ENCODE measurements around the gene OR52B6.
"Not testable (repeated sequence)": the region's sequence is repeated elsewhere in the genome, so short reads cannot be mapped to it uniquely, and the experiment has no call there.

OR52B6 gene

DNA sequence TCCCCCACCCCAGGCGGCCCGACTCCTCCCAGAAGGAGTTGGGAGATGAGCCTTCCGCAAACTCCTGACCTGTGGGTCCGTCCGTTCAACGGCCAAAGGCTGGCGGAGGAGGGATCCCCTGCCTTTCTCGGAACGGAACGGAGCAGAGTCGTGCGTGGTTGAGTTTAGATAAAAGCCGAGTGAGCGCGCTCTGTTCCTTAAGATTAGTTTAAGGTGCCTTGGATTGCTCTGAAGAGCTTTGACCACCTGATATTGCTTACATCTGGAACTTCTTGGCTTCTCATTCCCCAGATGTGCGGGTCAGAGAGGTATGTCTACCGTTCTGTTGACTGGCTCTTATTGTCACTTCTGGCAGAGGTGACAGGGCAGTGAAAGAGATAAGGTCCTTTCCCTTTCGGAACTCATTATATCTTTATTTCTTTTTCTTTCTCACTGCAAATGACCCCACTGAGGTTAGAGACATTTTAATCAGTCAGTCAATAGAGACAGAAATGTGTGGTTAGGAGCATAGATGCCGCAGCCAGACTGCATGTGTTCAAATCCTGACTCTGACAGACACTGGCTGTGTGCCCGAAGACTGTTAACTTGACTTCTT, 16.0 kb downstream of the OR52B6 start, which contains the start of gene TRIM6:
TRIM6 (plus strand) TSS at position 31 of the 595 bp plus-strand sequence; CDS start at position 292, 261 bp downstream.
- DNase-seq (ENCODE audit: low read depth in 2 of 2), result no peak

DNA sequence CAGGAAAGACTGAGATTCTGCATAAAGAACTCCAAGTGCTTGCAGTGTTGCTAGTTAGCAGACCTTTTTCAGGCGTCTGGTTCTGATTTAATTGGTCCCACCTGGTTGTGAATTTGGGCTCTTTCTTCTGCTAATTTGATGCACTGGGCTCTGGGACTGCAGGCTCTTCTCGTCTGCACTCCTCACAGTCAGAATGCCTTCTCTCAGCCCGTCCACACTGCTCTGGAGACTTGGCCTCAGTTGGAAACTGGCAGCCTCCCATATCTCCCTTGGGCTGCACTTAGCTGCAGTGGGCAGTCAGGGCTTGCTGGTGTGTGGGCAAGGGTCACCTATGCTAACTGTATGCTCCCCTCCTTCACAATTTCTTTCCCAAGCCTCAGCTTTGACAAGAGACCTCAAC, 17.3 kb downstream of the OR52B6 start:
- no peak for DNase-seq (ENCODE audit: low read depth in 2 of 2)

DNA sequence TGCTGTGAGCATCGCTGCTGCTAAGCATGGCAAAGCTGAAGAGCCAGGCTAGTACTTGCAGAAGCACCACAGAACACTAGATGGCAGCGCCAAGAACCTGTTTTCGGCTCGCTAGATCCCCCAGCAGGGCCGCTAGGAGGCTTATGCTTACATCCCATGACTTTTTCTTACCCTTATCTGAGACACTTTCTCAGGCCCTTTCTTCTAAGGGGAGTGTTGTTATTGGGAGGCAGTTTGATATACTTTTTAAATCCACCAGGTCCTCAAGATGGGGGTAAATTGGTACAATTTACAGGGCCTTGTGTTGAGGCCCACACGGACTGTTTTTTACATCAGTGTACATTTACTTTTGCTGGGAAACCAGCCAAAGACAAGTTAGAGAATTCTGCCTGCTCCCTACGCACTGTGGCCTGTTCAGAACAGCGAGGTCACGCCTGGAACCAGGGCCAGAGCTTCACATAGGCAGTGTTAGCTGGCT, 19.7 kb downstream of the OR52B6 start:
- peak; percentile 12 to 36 for DNase-seq (ENCODE audit: low read depth in 2 of 2)

DNA sequence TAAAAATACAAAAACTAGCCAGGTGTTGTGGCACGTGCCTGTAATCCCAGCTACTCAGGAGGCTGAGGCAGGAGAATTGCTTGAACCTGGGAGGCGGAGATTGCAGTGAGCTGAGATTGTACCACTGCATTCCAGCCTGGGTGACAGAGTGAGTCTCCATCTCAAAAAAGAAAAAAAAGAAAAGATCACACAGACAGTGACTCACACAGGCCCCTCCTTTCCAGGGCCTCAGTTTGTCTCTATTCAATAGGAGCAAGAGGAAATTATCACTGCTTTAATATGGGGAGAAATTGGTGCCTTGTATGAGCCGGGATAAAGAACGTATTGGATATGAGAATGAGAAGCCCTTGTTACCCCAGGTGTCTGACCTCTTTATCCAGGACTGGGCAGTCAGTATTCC, 22.1 kb downstream of the OR52B6 start:
- DNase-seq (ENCODE audit: low read depth in 2 of 2), result not testable (repeated sequence)

DNA sequence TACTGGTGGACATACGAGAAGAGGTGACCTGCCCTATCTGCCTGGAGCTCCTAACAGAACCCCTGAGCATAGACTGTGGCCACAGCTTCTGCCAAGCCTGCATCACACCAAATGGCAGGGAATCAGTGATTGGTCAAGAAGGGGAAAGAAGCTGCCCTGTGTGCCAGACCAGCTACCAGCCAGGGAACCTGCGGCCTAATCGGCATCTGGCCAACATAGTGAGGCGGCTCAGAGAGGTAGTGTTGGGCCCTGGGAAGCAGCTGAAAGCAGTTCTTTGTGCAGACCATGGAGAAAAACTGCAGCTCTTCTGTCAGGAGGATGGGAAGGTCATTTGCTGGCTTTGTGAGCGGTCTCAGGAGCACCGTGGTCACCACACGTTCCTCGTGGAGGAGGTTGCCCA, 22.6 kb downstream of the OR52B6 start:
- no peak for DNase-seq (ENCODE audit: low read depth in 2 of 2)

DNA sequence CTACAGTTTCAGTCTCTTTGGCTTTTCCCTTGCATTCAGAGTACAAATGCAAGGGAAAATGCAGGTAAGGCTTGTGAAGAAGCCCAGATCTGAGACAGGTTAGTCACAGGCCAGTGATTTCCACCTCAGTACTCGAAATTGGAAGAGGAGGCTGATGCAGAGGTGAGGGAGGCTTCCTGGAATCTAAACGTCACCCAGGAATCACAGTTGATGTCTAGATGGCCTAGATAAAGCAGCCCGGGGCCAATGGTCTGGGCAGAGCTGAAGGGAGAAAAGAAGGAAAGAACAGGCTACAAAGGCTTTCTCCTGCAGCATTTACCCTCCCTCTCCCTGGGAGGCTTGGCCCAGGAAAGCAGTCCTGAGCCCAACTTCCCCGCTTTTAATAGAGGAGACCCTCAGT, 24.2 kb downstream of the OR52B6 start:
- no peak for DNase-seq (ENCODE audit: low read depth in 2 of 2)

DNA sequence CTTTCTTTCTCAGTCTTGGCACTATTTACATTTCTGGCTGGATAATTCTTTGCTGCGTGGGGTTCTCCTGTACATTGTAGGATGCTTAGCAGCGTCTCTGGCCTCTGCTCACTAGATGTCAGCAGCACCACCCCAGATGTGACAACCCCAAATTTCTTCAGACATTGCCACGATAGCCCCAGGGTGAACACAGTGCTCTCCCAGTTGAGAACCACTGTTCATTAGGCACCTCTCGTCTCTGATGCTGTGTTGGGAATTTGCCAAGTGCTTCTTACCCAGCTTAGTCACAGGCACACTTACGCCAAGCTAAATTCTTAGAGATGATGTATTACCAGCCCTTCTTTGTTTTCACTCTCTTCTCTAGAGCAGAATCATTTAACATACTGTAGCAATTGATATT, 25.2 kb downstream of the OR52B6 start:
- DNase-seq (ENCODE audit: low read depth in 2 of 2), result no peak

DNA sequence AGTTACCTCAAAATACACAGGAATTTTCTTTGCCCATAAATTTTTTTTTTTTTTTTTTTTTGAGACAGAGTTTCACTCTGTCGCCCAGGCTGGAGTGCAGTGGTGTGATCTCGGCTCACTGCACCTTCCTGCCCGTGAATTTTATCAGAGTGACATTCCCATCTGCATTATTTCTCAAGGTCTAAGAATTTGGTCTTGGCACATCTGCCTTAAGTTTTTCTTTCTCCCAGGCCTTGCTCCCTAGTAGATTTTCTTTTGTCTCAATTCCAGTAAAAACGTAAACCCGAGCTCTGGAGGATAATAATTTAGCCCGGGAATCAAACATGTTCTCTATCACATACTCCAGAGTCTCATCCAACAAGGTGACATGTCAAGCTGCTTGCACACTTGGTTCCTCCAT, 28.1 kb downstream of the OR52B6 start:
- DNase-seq (ENCODE audit: low read depth in 2 of 2), result no peak

DNA sequence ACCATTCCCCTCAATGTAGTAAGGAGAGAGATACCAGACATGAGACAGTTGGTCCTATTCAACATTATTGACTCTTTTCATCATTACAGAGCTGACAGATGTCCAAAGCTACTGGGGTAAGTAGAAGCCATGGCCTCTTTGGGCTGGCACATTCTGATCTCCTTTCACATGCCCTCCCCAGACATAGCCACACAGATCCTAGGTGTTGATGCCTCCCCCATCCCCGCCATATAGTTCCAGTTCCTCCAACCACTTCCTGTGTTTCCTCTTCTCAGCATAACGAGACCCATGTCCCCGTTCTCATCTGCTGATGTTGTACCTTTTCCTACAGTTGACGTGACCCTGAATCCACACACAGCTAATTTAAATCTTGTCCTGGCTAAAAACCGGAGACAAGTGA, 29.8 kb downstream of the OR52B6 start:
- no peak for DNase-seq (ENCODE audit: low read depth in 2 of 2)

DNA sequence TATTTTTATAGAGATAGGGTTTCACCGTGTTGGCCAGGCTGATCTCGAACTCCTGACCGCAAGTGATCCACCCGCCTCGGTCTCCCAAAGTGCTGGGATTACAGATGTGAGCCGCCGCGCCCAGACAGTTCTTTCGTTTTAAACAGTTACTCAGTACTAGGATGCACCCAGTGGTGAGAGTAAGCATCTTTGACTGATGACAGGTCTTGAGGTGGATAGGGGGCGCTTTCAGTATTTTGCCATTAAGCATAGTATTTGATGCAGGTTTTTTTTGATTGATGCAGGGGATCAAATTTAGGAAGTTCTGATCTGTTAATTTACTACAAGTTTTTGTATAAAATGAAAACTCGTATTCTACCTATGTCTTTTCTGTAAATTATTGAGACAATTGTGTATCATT, 30.9 kb downstream of the OR52B6 start:
- DNase-seq (ENCODE audit: low read depth in 2 of 2), result no peak

DNA sequence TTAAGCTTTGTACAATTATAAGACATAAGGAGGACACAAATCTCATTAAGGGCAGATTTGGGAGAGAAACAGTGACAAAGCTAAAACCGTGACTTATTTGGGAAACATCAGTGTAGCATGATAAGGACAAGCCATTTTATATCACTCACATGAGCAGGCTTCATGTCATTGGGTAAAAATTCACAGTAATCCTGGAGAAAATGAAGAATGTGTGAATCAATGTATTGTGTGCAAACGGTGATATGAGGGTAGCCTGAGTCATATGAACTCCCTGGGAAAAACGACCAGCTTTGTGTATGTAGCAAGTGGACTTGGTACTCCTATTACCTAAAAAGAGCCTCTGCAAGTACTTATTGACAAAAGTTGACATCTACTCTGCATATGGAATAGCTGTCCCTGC, 38.1 kb downstream of the OR52B6 start:
- DNase-seq (ENCODE audit: low read depth in 2 of 2), result no peak

DNA sequence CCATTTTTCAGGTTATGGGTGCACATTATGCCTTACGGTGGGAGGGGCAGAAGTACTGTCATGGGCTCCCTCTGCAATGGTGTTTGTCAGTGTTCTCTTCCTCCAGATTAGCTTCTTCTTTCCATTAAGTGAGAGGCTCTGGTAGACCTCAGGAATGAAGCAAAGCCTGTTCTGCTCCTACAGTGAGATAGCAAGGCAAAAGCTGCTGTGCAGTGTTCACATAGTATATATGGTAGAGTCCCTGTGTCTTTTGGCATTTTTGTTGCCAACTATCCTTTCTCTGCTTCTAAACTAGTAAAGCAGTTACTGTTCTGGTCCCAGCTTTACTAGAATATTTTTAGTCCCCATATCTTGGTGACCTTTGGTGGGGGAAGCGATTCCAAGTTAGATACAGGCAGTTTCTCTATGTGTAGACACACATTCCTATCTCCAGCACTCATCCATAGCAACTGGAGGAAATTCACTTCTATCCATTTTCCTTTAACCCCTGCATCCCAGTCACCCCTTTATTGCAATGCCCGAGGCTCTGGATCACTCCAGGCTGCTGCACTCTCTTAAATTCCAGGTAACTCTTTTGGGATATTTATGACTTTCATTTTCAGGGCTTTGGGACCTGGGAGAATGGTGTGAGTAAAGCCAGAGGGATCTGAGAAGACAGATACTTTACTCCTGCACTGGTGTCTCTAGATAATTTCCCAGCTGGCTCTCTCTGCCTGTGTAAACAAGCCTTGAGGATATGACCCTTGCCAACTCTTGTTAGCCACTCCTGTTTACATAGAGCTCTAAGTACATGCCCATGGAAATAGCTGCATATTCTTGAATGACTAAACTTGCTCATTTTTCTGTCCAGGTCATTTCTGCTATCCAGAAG, 40.2 kb downstream of the OR52B6 start:
- no peak for DNase-seq (ENCODE audit: low read depth in 2 of 2)

DNA sequence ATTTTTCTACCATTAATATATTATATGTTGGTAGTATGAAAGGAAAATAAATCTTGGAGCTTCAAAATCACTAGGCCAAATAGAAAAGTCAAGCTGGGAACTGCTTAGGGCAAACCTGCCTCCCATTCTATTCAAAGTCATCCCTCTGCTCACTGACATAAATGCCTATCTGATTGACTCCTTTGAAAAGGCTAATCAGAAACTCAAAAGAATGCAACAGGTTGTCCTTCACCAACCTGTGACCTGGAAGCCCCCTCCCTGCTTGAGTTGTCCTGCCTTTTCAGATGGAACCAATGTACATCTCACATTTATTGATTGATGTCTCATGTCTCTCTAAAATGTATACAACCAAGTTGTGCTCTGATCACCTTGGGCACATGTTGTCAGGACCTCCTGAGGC, 40.9 kb downstream of the OR52B6 start:
- no peak for DNase-seq (ENCODE audit: low read depth in 2 of 2)

DNA sequence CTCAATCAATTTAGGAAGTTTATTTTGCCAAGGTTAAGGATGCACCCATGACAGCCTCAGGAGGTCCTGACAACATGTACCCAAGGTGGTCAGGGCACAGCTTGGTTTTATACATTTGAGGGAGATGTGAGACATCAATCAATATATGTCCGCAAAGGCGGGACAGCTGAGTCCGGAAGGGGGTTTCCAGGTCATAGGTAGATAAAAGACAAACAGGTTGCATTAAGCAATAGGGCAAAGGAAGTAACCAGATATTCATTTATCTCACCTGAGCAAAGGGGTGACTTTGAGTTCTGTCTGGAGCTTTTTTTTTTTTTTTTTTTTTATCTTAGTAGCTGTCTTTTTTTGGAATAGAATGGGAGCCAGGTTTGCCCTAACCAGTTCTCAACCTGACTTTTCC, 42.1 kb downstream of the OR52B6 start:
- no peak for DNase-seq (ENCODE audit: low read depth in 2 of 2)

DNA sequence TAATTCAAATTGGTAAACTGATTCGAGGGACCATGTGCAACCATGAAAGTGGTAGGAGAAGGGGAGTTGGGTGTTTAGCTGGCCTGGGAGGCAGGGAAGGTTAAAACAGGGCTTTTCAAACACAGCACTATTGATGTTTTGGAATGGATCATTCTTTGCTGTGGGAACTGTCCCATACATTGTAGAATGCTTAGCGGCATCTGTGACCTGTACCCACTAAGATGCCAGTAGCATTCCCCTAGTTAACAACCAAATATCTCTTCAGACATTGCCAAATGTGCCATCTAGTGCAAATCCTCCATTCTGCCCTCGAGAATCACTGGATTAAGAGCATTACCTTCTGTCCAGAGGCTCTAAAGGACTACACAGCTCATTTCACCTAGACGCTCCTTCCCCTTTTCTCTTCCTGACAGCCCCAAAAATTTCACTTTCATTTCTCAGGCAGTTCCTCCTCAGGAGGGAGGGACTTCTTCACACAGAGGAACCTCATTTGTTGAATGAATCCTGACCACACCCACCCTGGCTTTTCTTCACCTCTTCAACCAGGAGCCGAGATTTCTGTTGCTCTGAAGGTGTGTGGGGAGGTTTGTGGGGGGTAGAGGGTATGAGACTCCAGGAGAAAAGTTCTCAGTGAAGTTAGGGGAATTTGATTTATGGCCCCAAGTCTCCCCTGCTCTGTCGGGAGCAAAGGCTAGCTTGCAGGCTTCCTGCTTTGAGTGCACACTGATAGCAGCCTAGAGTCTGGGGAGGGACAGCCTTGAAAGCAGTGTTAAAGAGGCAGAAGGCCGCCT, 44.0 kb downstream of the OR52B6 start, which contains the start of gene TRIM34:
TRIM34 (plus strand) TSS at position 513 of the 791 bp plus-strand sequence. CDS start 7,331 bp downstream, outside the sequence.
- peak in 1 of 2 donors; percentile 26 for DNase-seq (ENCODE audit: low read depth in 2 of 2)

DNA sequence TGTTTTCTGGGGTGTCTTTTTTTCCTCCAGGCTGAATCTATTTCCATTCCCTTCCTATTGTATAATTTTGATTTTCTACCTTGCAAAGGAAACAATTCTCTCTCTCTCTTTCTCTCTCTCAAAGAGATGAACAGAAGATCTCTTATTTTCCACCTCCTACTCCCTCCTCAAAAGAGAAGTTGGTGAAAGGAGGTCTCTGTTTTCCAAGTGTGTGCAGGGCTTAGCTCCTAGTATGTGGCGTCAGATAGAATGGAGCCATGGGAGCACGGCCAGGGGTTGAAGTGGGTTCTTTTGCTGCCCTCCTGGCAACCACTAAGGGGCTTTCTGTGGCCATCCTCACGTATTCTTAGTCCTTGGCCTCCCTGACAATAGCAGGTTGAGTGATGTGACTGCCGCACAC, 44.6 kb downstream of the OR52B6 start:
- DNase-seq (ENCODE audit: low read depth in 2 of 2), result no peak

DNA sequence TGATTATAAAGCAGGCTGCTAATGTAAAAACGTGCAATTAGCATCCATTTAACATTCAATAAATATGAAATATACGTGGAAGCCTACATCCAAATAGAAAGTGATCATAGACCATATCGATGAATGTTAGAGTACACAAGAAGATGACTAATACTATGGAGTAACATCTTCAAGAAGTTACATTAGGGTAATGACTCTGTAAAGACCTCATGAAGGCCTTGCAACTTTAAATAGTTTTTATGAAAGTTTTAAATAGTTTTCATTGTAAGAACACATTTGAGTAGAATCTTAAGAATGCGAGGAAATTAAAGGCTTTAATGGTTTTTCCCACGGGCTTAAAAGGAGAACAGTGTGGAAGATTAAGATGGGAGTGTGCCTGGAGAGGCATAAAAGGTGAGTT, 45.5 kb downstream of the OR52B6 start:
- no peak for DNase-seq (ENCODE audit: low read depth in 2 of 2)

DNA sequence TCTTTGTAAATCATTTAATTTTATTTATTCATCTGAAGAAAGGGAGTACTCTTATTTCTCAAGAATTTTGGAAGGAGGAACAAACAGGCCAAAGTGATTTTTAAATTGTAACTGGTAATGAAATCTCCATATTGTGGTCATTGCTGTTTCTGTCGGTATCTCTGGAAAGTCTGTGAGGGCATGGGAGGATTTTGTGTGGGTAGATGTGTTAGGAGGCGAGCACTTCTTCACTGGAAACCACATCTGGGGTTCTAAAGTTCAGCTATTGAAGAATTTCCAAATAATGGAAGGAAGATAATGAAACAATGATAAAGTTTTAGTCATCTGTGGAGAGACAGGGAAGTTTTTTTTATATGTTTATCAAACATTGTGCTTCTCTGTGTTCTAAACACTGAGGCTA, 50.7 kb downstream of the OR52B6 start:
- no peak for DNase-seq (ENCODE audit: low read depth in 2 of 2)

All from stimulated activated CD8-positive, alpha-beta memory T cell treated with anti-CD3 and anti-CD28 coated beads, Interleukin-2, amount 100 ng/mL, for 48 hours (primary cell).